ENCODE data around the gene BNIP5.

Gene BNIP5, protein sequence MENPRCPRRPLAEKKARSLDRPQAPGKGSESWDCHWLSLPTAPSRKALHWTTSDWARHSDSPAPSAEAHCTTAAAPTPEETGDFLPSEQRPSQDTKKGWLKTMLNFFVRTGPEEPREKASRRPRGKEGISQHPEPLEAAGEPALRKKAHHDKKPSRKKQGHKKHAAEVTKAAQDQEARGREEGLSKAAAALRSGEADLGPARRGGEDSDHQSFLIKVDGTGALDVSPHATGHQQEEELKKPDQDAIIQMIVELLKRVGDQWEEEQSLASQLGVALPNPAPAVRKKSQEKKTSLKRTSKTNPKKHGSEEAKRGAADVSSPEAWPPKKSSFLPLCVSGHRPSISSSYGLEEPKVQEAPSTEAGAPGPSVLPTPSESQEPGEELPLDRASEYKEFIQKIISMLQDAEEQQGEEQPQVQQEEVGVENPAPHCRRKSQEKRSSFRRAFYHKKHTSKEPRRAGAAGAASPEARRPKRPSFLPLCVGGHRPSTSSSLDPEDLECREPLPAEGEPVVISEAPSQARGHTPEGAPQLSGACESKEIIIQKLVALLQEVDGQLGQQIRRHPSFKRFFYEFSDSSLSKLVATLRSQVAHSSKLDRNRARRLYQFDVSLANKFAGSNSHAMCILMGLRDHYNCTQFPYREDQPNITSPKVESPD

DNA sequence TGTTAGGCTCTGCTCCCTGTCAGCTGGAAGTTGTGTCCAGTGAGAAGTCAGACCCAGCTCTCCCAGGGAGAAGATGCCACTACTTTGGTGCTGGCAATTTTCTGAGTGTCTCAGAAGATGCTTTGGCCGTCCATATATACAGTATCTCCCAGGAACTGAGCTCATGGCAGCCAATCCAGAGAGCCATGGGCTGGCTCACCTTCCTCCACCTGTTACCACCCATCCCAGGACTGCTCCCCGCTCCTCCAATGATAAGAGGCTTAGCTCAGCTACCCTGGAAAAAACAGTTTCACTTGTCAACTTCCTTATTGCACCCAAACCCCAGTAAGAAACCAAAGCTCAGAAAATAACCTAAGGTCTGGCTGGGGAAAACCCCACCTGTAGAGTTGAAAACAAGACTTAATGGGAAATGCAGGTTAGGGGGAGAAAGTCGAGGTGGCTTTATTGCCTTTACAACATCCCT lies at the start of gene BNIP5:
Gene BNIP5, minus strand, starts transcription at position 110 of the 463 bp plus-strand sequence. CDS start 6,198 bp downstream, outside the sequence.
- DNase-seq (ENCODE audit: low read depth): no peak

DNA sequence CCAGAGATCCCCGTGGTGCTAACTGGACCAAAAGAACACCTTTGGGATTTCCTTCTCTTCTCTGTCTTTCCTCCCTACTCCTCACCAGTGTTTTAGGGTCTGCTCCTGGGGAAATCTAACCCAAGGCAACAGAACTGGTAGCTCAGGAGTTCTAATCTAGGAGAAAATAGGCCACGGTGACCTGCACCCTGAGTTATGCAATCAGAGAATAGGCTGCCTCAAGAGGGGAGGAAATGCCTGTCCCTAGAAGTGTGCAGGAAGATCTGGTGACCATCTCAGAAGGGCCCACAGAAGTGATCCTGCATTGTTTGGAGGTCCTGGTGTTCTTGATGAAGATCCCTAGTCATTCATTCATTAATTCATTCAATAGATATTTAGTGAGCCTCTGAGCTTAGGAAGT lies 47.4 kb upstream of the BNIP5 start:
- no peak for DNase-seq (ENCODE audit: low read depth)

DNA sequence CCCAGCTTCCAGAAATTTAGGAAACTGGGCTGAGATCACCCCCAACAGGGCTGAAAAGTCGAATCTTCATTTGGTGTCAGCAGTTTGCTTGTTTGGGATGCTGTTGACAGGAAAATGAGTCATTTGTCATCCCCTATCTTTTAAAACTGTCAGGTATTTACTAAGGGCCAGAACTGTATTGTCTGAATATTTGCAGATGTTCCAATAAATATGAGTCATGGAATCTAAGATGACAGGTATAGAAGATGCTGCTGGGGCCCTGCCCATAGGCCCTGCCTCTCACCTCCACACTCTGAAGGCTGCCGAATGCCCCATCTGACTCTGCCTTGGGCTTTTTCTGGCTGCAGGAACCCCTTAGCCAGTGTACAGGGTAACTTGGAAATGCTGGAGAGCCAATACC lies 46.9 kb upstream of the BNIP5 start:
- DNase-seq (ENCODE audit: low read depth): no peak

DNA sequence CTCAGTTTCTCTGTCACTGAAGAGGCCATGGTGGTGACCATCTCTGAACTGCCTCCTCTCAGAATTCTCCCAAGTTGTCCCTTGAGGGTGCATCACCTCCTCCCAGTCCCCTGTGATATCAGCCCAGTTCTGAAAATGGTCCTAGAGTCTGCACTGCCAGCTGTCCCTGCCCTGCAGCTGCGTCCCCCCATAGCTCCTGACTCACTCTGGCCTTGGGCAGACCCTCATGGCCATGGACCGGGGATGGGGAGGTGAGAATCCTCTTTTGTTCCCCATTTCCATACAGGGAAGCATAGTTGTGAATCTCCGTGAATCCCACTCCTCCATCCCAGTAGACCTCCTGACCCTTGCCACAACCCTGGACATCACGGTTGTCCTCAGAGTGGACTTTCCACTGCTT lies 46.3 kb upstream of the BNIP5 start:
- DNase-seq (ENCODE audit: low read depth): no peak

DNA sequence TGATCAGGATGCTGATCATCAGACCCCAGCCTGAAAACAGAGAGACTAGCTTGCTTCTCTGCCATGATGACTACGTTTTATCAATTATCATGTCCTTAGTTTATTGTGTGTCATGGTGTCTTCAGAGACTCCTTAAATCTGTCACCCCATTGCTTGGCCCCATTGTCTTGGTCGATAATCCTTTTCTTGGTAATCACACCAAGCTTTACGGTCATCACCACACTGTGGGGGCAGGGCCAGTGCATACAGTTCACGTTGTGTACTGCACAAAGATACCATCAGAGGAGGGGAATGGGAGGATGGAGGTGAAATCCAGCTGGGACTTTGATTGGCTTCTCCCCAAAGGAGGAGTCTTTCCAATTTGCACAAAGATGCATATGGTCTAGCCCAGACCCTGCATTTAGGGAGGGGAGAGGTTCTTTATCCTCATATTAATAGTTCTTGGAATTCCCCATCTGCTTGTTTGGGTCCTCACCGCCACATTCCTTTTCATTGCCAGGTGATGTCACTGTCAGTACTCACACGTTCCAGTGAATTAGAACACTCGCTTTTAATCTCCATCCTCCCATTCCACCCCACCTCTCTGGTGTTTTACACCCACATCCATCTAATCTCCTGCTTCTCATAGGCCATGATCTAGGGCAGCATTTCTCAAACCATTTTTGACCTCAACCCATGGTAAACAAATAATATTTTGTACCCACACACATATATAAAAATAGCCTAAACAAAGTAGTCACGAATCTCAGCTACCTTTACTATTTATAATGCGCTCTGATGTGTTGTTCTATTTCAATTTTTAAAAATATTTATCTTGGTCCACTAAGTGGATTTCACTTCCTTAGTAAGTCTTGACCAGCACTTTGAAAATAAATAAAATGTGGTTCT lies 45.1 kb upstream of the BNIP5 start:
- no peak for DNase-seq (ENCODE audit: low read depth)

DNA sequence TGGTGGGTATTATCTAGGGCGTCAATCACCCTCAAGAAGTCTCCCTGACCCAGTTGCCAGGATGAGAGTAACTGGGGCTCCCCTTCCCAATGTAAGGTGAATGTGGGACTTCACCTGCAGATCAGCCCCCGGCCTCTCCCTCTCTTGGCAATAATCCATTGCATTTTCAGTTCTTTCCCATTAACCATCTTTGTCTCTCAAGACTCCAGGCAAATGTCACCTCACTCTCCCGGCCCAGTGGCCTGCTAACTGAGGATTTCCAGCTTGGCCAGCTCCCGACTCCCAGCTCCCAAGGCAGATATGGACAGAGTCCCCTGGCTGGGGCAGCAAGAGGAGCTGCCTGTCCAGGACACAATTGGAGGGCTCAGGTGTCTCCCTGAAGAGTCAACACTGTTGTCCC lies 43.5 kb upstream of the BNIP5 start:
- DNase-seq (ENCODE audit: low read depth): no peak

DNA sequence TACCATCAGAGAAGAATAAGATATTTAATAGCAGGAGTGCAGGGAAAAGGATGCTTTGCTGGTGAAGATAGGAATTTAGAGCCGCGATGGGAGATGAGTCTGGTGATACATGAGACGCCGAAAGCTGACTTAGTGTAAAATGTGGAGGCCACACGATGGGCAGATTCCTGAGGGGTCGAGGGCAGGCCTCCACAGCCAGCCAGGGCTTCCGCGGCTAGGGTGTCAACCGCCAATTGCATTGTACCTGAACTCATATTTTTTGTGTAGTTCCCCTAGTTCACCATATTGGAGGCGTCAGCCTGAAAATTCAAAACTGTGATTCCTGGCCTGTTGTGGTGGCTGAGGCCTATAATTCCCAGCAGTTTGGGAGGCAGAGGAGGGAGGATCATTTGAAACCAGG lies 42.2 kb upstream of the BNIP5 start:
- no peak for DNase-seq (ENCODE audit: low read depth)

DNA sequence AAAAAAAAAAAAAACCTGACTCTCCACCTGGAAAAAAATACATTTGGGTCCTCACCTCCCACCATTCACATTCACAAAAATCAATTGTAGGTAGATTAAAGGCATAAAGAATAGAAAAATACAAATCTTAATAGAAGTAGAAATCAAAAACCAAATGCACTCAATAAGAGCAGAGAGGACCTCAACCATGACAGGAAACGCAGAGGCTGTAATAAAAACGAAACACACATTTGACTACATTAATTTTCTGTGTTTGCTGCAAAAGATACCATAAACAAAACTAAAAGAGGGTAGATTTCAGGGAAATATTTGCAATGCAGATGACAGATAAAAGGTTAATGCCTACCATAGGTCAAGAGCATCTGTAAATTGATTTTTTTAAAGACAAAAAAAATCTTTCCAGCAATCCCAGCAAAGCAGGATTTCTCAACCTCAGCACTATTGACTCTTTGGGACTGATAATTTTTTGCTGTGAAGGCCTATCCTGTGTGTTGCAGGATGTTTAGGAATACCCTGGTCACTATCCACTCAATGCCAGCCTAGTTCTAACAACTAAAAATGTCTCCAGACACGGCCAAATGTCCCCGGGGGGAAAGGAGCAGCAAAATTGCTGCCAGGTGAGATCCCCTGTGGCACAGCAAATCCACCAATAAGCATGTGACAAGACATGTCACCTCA lies 41.7 kb upstream of the BNIP5 start:
- no peak for DNase-seq (ENCODE audit: low read depth)

DNA sequence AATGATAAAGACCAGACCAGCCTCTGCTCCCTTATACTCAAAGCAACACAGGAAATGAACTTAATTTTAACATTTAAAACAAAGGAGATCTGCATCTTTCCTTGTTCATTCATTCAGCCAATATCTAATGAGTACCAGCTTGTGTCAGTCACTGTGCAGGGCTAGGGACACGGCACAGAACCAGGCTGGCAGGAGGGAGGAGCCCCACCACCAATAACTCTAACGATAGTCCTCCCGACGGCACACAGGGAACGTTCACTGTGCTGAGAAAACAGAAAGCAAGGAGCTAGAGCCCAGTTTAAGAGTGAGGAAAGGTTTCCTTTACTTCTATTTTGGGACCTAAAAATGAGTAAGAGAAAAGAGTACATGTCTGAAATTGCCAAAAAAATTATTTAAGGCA lies 40.9 kb upstream of the BNIP5 start:
- DNase-seq (ENCODE audit: low read depth): no peak

DNA sequence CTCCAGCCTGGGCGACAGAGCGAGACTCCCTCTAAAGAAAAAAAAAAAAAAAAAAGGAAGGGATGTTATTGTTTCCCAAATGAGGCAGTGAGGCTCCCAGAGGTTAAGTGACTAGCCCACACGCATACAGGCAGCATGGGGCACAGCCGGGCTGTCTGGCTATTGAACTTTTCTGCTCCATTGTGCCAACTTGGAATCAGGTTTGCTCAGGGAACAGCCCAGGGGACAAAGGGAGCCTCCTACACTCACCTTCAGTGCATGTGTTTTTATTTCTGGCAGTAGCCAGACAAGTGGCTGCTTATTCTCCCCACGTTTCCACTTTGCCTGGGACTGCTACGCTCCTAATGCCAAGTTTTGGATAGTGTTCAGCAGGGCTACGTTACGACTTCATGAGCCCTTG lies 40.1 kb upstream of the BNIP5 start:
- DNase-seq (ENCODE audit: low read depth): no peak

DNA sequence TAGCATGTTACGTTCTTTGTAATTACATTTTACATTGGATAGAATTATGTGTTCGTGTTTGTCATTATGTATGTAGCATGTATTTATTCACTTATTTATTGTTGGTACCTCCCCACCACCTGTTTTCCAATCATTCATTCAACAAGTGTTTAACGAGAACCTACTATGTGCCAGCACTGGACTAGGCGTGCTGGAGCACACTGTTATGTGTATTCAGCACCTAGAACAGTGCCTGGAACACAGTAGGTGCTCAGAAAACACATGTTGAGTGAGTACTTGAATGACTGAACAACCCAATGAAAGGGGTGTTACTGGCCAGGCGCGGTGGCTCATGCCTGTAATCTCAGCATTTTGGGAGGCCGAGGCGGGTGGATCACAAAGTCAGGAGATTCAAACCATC lies 39.5 kb upstream of the BNIP5 start:
- DNase-seq (ENCODE audit: low read depth): no peak

DNA sequence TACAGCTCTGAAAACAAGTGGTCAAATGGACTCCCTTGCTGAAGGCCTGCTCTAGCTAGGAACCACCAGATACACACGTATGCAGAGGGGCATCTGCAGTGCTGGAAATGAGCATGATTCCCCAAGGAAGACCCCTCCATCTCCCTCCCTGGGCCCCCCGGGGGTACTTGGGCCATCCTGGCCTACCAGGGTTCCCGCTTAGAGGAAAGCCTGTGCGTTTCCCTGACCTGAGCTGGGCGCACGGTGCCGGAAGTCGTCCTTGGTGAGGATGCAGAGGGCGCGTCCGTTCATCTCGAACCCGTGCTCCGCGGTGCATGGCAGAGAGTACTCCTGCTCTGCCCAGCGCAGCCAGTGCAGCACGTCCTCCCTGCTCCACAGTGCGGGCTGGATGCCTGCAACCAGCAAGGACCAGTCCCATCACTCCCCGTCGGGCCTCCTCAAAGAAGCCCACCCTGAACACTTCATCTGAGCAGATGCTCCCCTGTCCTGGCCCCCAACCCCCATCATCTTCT lies 39.0 kb upstream of the BNIP5 start:
- DNase-seq (ENCODE audit: low read depth): no peak

DNA sequence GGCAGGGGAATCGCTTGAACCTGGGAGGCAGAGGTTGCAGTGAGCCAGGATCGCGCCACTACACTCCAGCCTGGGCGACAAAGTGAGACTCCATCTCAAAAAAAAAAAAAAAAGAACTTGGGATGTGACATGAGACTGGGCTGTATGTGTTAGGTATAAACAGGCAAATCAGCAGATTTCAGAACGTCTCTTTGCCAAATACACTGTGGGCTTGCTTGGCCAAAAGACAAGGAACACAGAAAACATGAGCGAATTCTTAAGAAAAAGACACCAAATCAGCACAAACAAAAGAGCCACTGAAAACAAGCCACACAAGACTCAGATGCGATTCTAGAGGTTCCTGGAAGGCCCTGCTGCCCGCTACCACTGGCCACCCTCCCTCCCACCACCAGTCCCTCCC lies 38.3 kb upstream of the BNIP5 start:
- DNase-seq (ENCODE audit: low read depth): no peak

DNA sequence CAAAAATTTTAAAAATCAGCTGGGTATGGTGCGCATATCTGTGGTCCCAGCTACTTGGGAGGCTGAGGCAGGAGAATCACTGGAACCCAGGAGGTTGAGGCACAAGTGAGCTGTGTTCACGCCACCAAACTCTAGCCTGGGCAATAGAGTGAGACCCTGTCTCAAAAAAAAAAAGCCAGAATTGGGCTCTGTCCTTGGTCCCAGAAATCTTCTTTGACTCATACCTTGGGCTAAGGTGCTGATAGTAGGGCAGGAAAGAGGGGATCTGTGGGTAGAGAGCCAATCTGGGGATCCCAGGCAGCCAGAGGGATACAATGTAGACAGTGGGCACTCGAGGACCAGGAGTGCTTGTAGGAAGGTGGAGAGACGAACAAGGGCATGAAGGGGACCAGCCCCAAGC lies 37.5 kb upstream of the BNIP5 start:
- DNase-seq (ENCODE audit: low read depth): no peak

DNA sequence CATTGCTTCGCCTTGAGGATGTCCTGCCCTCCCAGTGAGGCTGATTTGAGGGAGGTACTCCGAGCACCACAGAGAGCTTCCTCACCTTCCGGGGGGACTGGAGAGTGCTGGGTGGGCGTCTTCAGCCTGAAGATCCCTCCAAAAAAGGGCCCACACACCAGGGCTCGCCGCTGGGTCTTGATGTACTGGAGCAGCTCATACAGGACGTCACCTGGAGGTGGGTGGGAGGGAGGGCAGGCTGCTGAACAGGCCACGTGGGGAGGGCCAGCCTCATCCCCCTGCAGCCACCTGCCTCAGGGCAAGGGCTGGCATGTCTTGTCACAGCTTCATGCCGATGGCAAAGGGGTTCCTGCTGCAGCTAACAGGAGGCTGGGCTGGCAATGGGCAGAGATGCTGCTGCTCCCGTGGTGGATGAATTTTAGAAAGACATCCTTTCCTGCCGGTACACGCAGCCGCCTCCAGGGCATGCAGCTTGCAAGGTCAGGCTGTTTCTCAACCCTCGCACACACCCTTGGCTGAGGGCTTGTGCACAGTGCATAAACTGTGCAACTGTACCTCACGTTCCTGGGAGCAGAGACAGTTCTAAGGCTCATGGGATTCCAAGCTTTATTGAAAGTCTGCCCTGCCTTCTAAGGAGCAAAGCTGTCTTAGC lies 36.8 kb upstream of the BNIP5 start:
- no peak for DNase-seq (ENCODE audit: low read depth)

DNA sequence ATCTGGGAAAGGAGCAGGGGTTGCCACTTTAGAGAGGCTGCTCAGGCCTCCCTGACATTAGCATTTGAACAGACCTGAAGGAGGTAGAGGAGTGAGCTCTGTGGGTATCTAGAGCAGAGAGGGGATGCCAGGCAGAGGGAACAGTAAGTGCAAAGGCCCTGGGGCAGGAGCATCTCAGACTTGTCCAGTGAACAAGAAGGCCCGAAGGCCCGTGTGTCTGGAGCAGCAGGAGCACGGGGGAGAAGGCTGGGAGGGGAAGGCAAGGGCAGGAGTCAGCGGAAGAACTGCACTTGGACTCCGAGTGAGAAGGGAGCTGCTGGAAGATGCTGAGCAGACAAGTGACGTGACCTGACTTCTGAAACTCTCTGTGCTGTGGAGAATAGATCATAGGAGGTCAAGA lies 35.4 kb upstream of the BNIP5 start:
- no peak for DNase-seq (ENCODE audit: low read depth)

DNA sequence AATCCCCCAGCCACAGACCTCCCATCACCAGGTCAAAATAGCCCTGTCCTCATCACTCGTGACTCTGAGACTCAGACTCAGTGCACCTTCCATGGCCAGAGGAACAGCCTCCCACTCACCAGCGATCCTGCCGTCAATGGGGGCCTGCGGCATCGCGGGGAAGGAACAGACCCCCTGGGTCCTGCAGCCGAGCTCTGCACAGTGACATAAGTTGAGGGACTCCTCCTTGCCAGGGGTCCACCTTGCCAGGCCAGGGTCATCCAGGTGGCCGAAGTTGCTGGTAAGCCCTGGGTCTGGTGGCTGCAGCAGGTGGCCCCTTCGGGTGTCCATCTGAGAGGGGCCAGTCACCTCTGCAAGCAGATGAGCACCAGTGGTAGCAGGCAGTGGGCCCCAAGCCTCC lies 34.5 kb upstream of the BNIP5 start:
- no peak for DNase-seq (ENCODE audit: low read depth)

DNA sequence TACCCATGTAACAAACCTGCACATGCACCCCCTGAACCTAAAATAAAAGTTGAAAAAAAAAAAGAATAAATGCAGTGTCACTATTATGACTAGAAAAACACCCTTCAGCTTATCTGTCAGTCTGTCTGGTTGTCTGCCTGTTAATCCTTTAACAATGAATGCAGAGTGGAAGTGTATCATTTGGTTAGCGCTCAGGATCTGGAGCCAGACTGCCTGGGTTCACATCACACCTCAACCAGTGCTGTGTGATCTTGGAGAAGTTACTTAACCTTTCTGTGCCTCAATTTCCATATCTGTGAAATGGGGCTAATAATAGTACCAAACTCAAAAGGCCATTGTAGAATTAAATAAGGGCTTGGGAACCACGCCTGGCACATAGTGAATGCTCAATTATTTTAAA lies 34.0 kb upstream of the BNIP5 start:
- no peak for DNase-seq (ENCODE audit: low read depth)

DNA sequence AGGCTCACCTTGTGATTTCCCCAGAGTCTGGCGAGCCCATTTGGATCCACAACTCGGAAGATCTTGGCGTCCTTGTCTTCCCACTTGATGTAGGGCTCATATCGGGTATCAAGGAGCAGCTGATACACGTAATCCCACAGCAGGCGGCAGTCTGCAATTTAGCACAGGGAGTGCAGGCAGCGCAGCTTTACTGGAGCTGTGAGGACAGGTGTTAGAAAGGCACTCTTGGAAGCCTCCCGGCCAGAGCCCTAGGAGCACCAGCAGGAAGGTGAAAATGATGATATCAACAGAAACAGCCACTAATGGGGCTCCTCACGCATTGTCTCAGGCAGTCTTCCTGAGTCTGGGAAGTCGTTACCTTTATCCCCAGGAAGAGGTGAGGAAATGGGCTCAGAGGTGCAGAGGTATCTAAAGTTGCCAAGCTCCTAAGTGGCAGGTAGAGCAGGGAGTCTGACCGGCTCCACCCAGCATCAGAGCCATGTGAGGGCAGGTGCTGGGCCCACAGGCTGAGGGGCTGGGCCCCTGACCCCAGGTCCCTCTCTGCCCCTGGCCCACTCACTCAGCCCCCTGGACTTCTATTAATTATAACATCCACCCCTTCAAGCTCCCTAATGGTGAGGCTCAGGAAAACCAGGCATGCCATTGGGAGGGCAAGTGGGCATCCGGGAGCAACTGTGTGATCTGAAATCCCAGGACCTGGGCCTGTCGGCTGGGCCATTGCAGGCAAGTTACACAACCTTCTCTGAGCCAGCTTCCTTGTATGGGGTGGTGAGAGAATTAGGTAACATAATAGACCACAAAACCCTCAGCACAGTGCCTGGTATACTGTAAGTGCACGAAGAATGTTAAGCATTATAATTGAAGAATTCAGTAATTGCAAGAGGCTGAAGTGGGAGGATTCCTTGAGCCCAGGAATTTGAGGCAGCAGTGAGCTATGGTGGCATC lies 32.5 kb upstream of the BNIP5 start:
- no peak for DNase-seq (ENCODE audit: low read depth)

DNA sequence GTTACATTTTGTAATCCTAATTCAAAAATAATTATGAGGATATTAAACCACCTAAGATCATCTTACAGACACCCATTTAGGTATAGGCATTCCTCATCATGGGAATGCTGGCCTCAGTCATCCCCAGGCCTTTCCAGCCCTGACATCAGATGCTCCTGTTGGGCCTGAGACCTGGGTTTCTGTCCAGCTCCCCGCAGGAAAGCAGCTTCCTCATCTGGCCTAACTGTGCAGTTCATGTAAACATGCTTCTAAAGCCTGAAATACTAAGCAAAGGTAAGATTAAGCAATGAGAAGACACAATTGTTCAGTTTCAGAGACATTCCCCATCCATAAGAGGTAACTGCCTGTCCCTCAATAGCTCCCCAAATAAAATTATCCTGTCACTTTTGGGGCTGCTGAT lies 31.7 kb upstream of the BNIP5 start:
- DNase-seq (ENCODE audit: low read depth): no peak

Measured in activated T-cell treated with anti-CD3 and anti-CD28 coated beads for 48 hours (primary cell).